Neural cell (in vitro differentiated cells): ENCODE data around the gene TAF3. TPM values are rescaled to one million over a fixed set of nuclear protein-coding genes. Genes with fewer than 3 reads are reported as not detected.

Experiments used
- H2AFZ ChIP-seq: fragments of 200-600, 300-800 bp; sonication (generic), shearing (Covaris generic); 2 replicates; pipeline ENCODE4 v1.6.0; 2014; ENCODE audit warnings: low read depth, mild to moderate bottlenecking, antibody characterized with exemption, low read length, moderate library complexity
- H3F3A ChIP-seq: fragments of 200-600 bp; shearing (Covaris generic); 2 replicates; pipeline ENCODE4 v1.6.1; 2016; ENCODE audit warnings: mild to moderate bottlenecking, moderate library complexity, mixed read lengths, antibody characterized with exemption, low read length; ENCODE audit not compliant: insufficient read depth, poor library complexity, severe bottlenecking
- H3K27ac ChIP-seq: fragments of 200-600, 300-800 bp; sonication (generic), shearing (Covaris generic); 2 replicates; pipeline ENCODE4 v1.5.1; 2014; ENCODE audit warnings: mild to moderate bottlenecking, low read length, moderate library complexity
- H3K27me3 ChIP-seq: fragments of 300-800, 200-600 bp; sonication (generic), shearing (Covaris generic); 2 replicates; pipeline ENCODE4 v1.6.0; 2014; ENCODE audit warnings: mild to moderate bottlenecking, low read depth, low read length, moderate library complexity; ENCODE audit not compliant: insufficient read depth
- H3K36me3 ChIP-seq: fragments of 300-800, 200-600 bp; sonication (generic), shearing (Covaris generic); 2 replicates; pipeline ENCODE4 v1.5.1; 2014; ENCODE audit warnings: mild to moderate bottlenecking, antibody characterized with exemption, low read length, moderate library complexity; ENCODE audit not compliant: insufficient read depth
- H3K4me2 ChIP-seq: fragments of 300-800, 200-600 bp; sonication (generic), shearing (Covaris generic); 2 replicates; pipeline ENCODE4 v1.6.0; 2014; ENCODE audit warnings: mild to moderate bottlenecking, low read length
- H3K4me3 ChIP-seq: fragments of 300-800, 200-600 bp; sonication (generic), shearing (Covaris generic); 2 replicates; pipeline ENCODE4 v1.5.1; 2014; ENCODE audit warnings: mild to moderate bottlenecking, low read length, moderate library complexity
- H3K79me2 ChIP-seq: fragments of 200-600 bp; shearing (Covaris generic); replicated peaks from 2 replicates; pipeline ENCODE4 v1.6.0; 2014; ENCODE audit warnings: mild to moderate bottlenecking, low read length, moderate library complexity; ENCODE audit not compliant: insufficient read depth
- H3K9ac ChIP-seq: fragments of 300-800, 200-600 bp; sonication (generic), shearing (Covaris generic); 2 replicates; pipeline ENCODE4 v1.6.1; 2016; ENCODE audit warnings: mild to moderate bottlenecking, low read length, mixed read lengths
- H3K9me2 ChIP-seq: fragments of 200-600 bp; shearing (Covaris generic); 2 replicates; pipeline ENCODE4 v1.6.1; 2016; ENCODE audit warnings: mild to moderate bottlenecking, low read length, mixed read lengths; ENCODE audit not compliant: insufficient read depth
- H3K9me3 ChIP-seq: fragments of 200-600, 300-800 bp; sonication (generic), shearing (Covaris generic); 2 replicates; pipeline ENCODE4 v1.6.1; 2016; ENCODE audit warnings: mild to moderate bottlenecking, mixed run types, low read length, moderate library complexity, mixed read lengths
- H4K20me1 ChIP-seq: fragments of 200-600 bp; shearing (Covaris generic); 2 replicates; pipeline ENCODE4 v1.6.1; 2016; ENCODE audit warnings: mild to moderate bottlenecking, mixed run types; ENCODE audit not compliant: insufficient read depth
- EP300 ChIP-seq: fragments of 450-650 bp; conservative IDR thresholded peaks from 2 replicates; pipeline ENCODE4 v1.6.1; 2014; ENCODE audit warnings: antibody characterized with exemption, mild to moderate bottlenecking, moderate library complexity; ENCODE audit not compliant: poor library complexity, severe bottlenecking
- EZH2 ChIP-seq: fragments of 200-600, 300-800 bp; shearing (Covaris generic), sonication (generic); IDR thresholded peaks from 2 replicates; pipeline ENCODE4 v1.6.1; 2014; ENCODE audit warnings: antibody characterized with exemption, low read length, borderline replicate concordance, mild to moderate bottlenecking; ENCODE audit not compliant: insufficient read depth, poor library complexity, severe bottlenecking
- MXI1 ChIP-seq: fragments of 450-650 bp; conservative IDR thresholded peaks from 2 replicates; pipeline ENCODE4 v1.6.1; 2014; ENCODE audit warnings: antibody characterized with exemption, mild to moderate bottlenecking; ENCODE audit not compliant: poor library complexity, severe bottlenecking
- POLR2AphosphoS5 ChIP-seq: IDR thresholded peaks from 2 replicates; pipeline ENCODE4 v1.6.1; 2012
- RAD21 ChIP-seq: fragments of 450-650 bp; conservative IDR thresholded peaks from 2 replicates; pipeline ENCODE4 v1.6.1; 2014; ENCODE audit warnings: antibody characterized with exemption, mild to moderate bottlenecking, moderate library complexity
- SMC3 ChIP-seq: fragments of 450-650 bp; conservative IDR thresholded peaks from 2 replicates; pipeline ENCODE4 v1.6.1; 2014; ENCODE audit warnings: antibody characterized with exemption, mild to moderate bottlenecking, moderate library complexity; ENCODE audit not compliant: poor library complexity
- TAF1 ChIP-seq: IDR thresholded peaks from 2 replicates; pipeline ENCODE4 v1.6.1; 2012; ENCODE audit warnings: low read depth
- polyA plus RNA-seq: library from polyadenylated mRNA; depleted of rRNA; stranded (reverse); fragments of >200 nt; gene quantifications from 2 replicates; pipeline ENCODE4 v1.2.3, GENCODE V29; 2014
- TF ChIP-seq, protein P1 (sequence below): IDR thresholded peaks from 2 replicates; pipeline ENCODE4 v1.6.1; 2012; ENCODE audit warnings: borderline replicate concordance
- TF ChIP-seq, protein P2 (sequence below): fragments of 450-650 bp; IDR thresholded peaks from 2 replicates; pipeline ENCODE4 v1.5.1; 2014; ENCODE audit warnings: antibody characterized with exemption, mild to moderate bottlenecking, moderate library complexity; ENCODE audit not compliant: poor library complexity, severe bottlenecking

TAF3 gene
- polyA plus RNA-seq, 1 donor from 2014 or later: 2.0 TPM

- H3K9me2 ChIP-seq: no peaks in the 10 kb centered on the region
- no peak overlapping the region for H3K4me2 ChIP-seq
- H3K9ac ChIP-seq: no peak overlapping the region
- no peak overlapping the region for H2AFZ ChIP-seq
- no peaks in the 10 kb centered on the region for H3K27me3 ChIP-seq
- no peaks in the 10 kb centered on the region for H3K9me3 ChIP-seq
- H3K27ac ChIP-seq: no peak overlapping the region
- H3K79me2 ChIP-seq: no peaks in the 10 kb centered on the region
- TF ChIP-seq EZH2 (no peak), RAD21 (no peak), TAF1 (no peak), MXI1 (no peak), SMC3 (no peak), POLR2AphosphoS5 (no peak), EP300 (no peak)
- TF ChIP-seq, protein P1, sequence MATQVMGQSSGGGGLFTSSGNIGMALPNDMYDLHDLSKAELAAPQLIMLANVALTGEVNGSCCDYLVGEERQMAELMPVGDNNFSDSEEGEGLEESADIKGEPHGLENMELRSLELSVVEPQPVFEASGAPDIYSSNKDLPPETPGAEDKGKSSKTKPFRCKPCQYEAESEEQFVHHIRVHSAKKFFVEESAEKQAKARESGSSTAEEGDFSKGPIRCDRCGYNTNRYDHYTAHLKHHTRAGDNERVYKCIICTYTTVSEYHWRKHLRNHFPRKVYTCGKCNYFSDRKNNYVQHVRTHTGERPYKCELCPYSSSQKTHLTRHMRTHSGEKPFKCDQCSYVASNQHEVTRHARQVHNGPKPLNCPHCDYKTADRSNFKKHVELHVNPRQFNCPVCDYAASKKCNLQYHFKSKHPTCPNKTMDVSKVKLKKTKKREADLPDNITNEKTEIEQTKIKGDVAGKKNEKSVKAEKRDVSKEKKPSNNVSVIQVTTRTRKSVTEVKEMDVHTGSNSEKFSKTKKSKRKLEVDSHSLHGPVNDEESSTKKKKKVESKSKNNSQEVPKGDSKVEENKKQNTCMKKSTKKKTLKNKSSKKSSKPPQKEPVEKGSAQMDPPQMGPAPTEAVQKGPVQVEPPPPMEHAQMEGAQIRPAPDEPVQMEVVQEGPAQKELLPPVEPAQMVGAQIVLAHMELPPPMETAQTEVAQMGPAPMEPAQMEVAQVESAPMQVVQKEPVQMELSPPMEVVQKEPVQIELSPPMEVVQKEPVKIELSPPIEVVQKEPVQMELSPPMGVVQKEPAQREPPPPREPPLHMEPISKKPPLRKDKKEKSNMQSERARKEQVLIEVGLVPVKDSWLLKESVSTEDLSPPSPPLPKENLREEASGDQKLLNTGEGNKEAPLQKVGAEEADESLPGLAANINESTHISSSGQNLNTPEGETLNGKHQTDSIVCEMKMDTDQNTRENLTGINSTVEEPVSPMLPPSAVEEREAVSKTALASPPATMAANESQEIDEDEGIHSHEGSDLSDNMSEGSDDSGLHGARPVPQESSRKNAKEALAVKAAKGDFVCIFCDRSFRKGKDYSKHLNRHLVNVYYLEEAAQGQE: no peak
- TF ChIP-seq, protein P2, sequence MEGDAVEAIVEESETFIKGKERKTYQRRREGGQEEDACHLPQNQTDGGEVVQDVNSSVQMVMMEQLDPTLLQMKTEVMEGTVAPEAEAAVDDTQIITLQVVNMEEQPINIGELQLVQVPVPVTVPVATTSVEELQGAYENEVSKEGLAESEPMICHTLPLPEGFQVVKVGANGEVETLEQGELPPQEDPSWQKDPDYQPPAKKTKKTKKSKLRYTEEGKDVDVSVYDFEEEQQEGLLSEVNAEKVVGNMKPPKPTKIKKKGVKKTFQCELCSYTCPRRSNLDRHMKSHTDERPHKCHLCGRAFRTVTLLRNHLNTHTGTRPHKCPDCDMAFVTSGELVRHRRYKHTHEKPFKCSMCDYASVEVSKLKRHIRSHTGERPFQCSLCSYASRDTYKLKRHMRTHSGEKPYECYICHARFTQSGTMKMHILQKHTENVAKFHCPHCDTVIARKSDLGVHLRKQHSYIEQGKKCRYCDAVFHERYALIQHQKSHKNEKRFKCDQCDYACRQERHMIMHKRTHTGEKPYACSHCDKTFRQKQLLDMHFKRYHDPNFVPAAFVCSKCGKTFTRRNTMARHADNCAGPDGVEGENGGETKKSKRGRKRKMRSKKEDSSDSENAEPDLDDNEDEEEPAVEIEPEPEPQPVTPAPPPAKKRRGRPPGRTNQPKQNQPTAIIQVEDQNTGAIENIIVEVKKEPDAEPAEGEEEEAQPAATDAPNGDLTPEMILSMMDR: no peak
- no peaks in the 10 kb centered on the region for H4K20me1 ChIP-seq
- H3K4me3 ChIP-seq: no peak overlapping the region
- no peaks in the 10 kb centered on the region for H3F3A ChIP-seq
- H3K36me3 ChIP-seq: no peaks in the 10 kb centered on the region
Measured at GRCh38 chr10:7891634-7892033, 73.3 kb downstream of the TAF3 start.

- no peaks in the 10 kb centered on the region for H3K9me2 ChIP-seq
- H3K27ac ChIP-seq: no peak overlapping the region
- H3K27me3 ChIP-seq: no peaks in the 10 kb centered on the region
- no peaks in the 10 kb centered on the region for H4K20me1 ChIP-seq
- no peak overlapping the region for H3K4me2 ChIP-seq
- no peak overlapping the region for H3K9ac ChIP-seq
- H3K4me3 ChIP-seq: no peak overlapping the region
- no peaks in the 10 kb centered on the region for H3K36me3 ChIP-seq
- H3K9me3 ChIP-seq: no peaks in the 10 kb centered on the region
- H3K79me2 ChIP-seq: no peaks in the 10 kb centered on the region
- H3F3A ChIP-seq: no peaks in the 10 kb centered on the region
- no peak for TF ChIP-seq EP300
- TF ChIP-seq, protein P2: no peak
- H2AFZ ChIP-seq: no peak overlapping the region
Measured at GRCh38 chr10:7892146-7892545, 73.8 kb downstream of the TAF3 start.
